HCT116 (cell line): Measurements from ENCODE around the gene TAF4. TPM values are rescaled to one million over a fixed set of nuclear protein-coding genes. Genes with fewer than 3 reads are reported as not detected.

Source experiments
- ATAC-seq: fragments of 200-7000 bp; cut with Tn5 transposase; 2 replicates; pipeline ENCODE4 v1.9.1; 2020; ENCODE audit warnings: mild to moderate bottlenecking, moderate library complexity
- BruUV-seq: library from RNA; stranded (reverse); fragments of 400-500 nt; replicated peaks from 2 replicates; lab custom pipeline; 2021; lab: Mats Ljungman, UMichigan
- CTCF ChIA-PET: fragments of 300-600 bp; sonication (Branson Sonifier 250); formaldehyde crosslinking; loops from one replicate; lab custom pipeline; 2021; ENCODE audit warnings: antibody characterized with exemption; lab: Charles Lee
- POLR2A ChIA-PET: fragments of 300-600, 350-600 bp; sonication (Branson Sonifier 250); formaldehyde crosslinking; loops from one replicate; lab custom pipeline; 2021; ENCODE audit warnings: antibody characterized with exemption; lab: Charles Lee
- RAD21 ChIA-PET, 2 experiments: fragments of 300-600 bp; sonication (Branson Sonifier 250); formaldehyde crosslinking; loops; one replicate each; lab custom pipeline; 2023; ENCODE audit warnings: low total read pairs in 2 of 2; ENCODE audit not compliant: uncharacterized antibody in 2 of 2, unreplicated experiment in 2 of 2, low non-redundant PET in 1 of 2; lab: Charles Lee
- DNase-seq: peaks from one replicate; pipeline ENCODE4 v3.0.0-alpha.2; 2010; ENCODE audit warnings: low read depth, low spot score
- H2AFZ ChIP-seq: fragments of 200-600 bp; shearing (Covaris generic), sonication (generic); 2 replicates; pipeline ENCODE4 v1.6.1; 2017; ENCODE audit warnings: low read depth, mixed run types, mixed read lengths, antibody characterized with exemption, low read length; ENCODE audit not compliant: poor library complexity, severe bottlenecking
- H3K27ac ChIP-seq: 2 replicates; pipeline ENCODE4 v1.5.1; 2012; ENCODE audit warnings: low read depth, low read length
- H3K27me3 ChIP-seq: fragments of 200-600 bp; sonication (generic); 2 replicates; pipeline ENCODE4 v1.6.1; 2016; ENCODE audit warnings: mixed run types, low read length, mixed read lengths; ENCODE audit not compliant: insufficient read depth
- H3K36me3 ChIP-seq, 2 experiments: fragments of 200-500 bp in 1 of 2; fragments of 200-600 bp in 1 of 2; sonication (Bioruptor generic) in 1 of 2; sonication (generic) in 1 of 2; 2 replicates each; pipeline versions ENCODE4 v1.5.1 to v1.6.1; 2014 to 2016; ENCODE audit warnings: low read length in 2 of 2, inconsistent platforms in 1 of 2, mixed read lengths in 1 of 2, mixed run types in 1 of 2; ENCODE audit not compliant: insufficient read depth in 2 of 2, control insufficient read depth in 1 of 2
- H3K4me1 ChIP-seq, 2 experiments: fragments of 200-600 bp in 1 of 2; sonication (generic) in 1 of 2; 2 replicates each; pipeline versions ENCODE4 v1.5.1 to v1.6.1; 2012 to 2017; ENCODE audit warnings: low read length in 2 of 2, inconsistent platforms in 1 of 2, mild to moderate bottlenecking in 1 of 2, mixed read lengths in 1 of 2, mixed run types in 1 of 2, moderate library complexity in 1 of 2; ENCODE audit not compliant: insufficient read depth in 2 of 2, control insufficient read depth in 1 of 2
- H3K4me2 ChIP-seq: fragments of 200-600 bp; sonication (generic); 2 replicates; pipeline ENCODE4 v1.6.1; 2017; ENCODE audit warnings: mixed run types, low read length, mixed read lengths
- H3K4me3 ChIP-seq, 2 experiments: fragments of 200-600 bp in 1 of 2; sonication (generic) in 1 of 2; replicated peaks in 1 of 2; 2 replicates each; pipeline ENCODE4 v1.5.1; 2011 to 2016; ENCODE audit warnings: low read length in 2 of 2, control low read depth in 1 of 2, low read depth in 1 of 2, mild to moderate bottlenecking in 1 of 2, mixed read lengths in 1 of 2, mixed run types in 1 of 2
- H3K79me2 ChIP-seq: fragments of 200-600 bp; sonication (generic); 2 replicates; pipeline ENCODE4 v1.6.1; 2017; ENCODE audit warnings: mild to moderate bottlenecking, mixed run types, low read length, moderate library complexity, mixed read lengths; ENCODE audit not compliant: insufficient read depth
- H3K9ac ChIP-seq: fragments of 200-600 bp; sonication (generic); 2 replicates; pipeline ENCODE4 v1.6.1; 2016; ENCODE audit warnings: low read length, mixed read lengths
- H3K9me2 ChIP-seq: fragments of 200-600 bp; sonication (generic), shearing (Covaris generic); 2 replicates; pipeline ENCODE4 v1.6.1; 2017; ENCODE audit warnings: mixed run types, mild to moderate bottlenecking, moderate library complexity; ENCODE audit not compliant: insufficient read depth
- H3K9me3 ChIP-seq, 2 experiments: fragments of 200-500 bp in 1 of 2; fragments of 200-600 bp in 1 of 2; sonication (Bioruptor generic) in 1 of 2; sonication (generic) in 1 of 2; 2 replicates each; pipeline ENCODE4 v1.6.1; 2014 to 2017; ENCODE audit warnings: low read length in 2 of 2, mixed read lengths in 2 of 2, inconsistent platforms in 1 of 2, low read depth in 1 of 2, mild to moderate bottlenecking in 1 of 2, mixed run types in 1 of 2, moderate library complexity in 1 of 2; ENCODE audit not compliant: control insufficient read depth in 1 of 2, insufficient read depth in 1 of 2
- H4K20me1 ChIP-seq: fragments of 200-600 bp; sonication (generic), shearing (Covaris generic); 2 replicates; pipeline ENCODE4 v1.6.1; 2017; ENCODE audit warnings: mixed run types, mild to moderate bottlenecking, moderate library complexity; ENCODE audit not compliant: insufficient read depth
- CEBPB ChIP-seq: IDR thresholded peaks from 2 replicates; pipeline ENCODE4 v1.6.1; 2012; ENCODE audit warnings: low read depth
- EZH2 ChIP-seq: fragments of 200-600 bp; sonication (generic); IDR thresholded peaks from 2 replicates; pipeline ENCODE4 v1.6.1; 2017; ENCODE audit warnings: antibody characterized with exemption, mixed run types
- JUND ChIP-seq: IDR thresholded peaks from 2 replicates; pipeline ENCODE4 v1.6.1; 2012
- MAX ChIP-seq: IDR thresholded peaks from 2 replicates; pipeline ENCODE4 v1.6.1; 2012
- POLR2A ChIP-seq: IDR thresholded peaks from 2 replicates; pipeline ENCODE4 v1.7.0; 2011; ENCODE audit warnings: borderline replicate concordance; ENCODE audit not compliant: insufficient read depth, insufficient read length; ENCODE audit errors: extremely low read depth
- SP1 ChIP-seq: IDR thresholded peaks from 2 replicates; pipeline ENCODE4 v1.6.1; 2012; ENCODE audit warnings: low read depth
- SRF ChIP-seq: IDR thresholded peaks from 2 replicates; pipeline ENCODE4 v1.6.1; 2012; ENCODE audit warnings: low read depth
- TCF7L2 ChIP-seq: IDR thresholded peaks from 2 replicates; pipeline ENCODE4 v1.7.0; 2011; ENCODE audit warnings: borderline replicate concordance, inconsistent platforms; ENCODE audit not compliant: insufficient read depth, insufficient read length; ENCODE audit errors: extremely low read depth
- YY1 ChIP-seq: IDR thresholded peaks from 2 replicates; pipeline ENCODE4 v1.6.1; 2011; ENCODE audit warnings: low read length, low read depth, moderate library complexity, mild to moderate bottlenecking; ENCODE audit not compliant: insufficient replicate concordance; ENCODE audit errors: extremely low read depth
- ZFX ChIP-seq: fragments of 450-650 bp; IDR thresholded peaks from 2 replicates; pipeline ENCODE4 v1.6.1; 2017
- intact Hi-C: fragments of 100-400 bp; cut with micrococcal nuclease; formaldehyde crosslinking; loops from 2 replicates; pipeline ENCODE4 v1.10.0; 2022
- total RNA-seq: library from RNA; stranded (reverse); gene quantifications from one replicate; pipeline ENCODE4 v1.2.1, GENCODE V29; 2021; ENCODE audit not compliant: unreplicated experiment
- TF ChIP-seq, protein P1 (sequence below): IDR thresholded peaks from 2 replicates; pipeline ENCODE4 v1.6.1; 2011; ENCODE audit warnings: mild to moderate bottlenecking, low read length, moderate library complexity; ENCODE audit not compliant: insufficient replicate concordance; ENCODE audit errors: extremely low read depth

The TAF4 gene
- total RNA-seq, 1 experiment from 2014 or later = 26.8 TPM

DNA sequence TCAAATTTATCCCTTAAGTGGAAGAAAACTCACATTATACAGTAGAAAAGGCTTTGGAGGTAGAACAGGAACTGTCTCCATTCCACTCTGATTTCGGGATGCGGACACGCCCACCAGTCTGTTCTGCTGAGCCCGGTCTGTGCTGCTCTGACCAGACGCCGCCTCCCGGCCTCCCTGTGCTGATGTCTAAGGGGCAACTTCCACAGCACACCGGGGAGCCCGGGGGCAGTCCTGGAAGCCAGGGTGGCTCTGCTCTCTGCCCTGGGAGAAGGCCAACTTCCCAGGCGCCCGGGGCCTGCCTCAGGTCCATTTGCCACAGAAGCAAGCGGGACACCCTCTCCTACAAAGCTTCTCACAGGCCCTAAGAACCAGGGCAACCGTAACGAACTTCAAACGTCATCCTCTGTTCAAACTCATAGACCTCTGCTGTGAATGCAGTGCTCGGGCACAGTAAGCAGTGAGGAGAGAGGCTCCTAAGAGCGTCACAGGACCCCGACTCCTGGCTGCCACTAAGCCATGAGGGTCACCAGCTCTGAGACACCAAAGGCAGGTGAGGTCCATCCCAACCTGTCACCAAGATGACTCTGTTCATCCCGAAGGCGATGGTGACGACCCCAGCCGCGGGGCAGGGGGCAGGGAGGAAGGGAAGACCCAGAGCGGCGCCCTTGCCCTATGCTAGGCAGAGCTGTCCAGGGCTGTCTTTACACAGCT is 5.6 kb downstream of the TAF4 start:
- intact Hi-C loops = no loop called here
- Histone ChIP-seq H3K79me2 (peaks cover 82% of the 10 kb centered on the region), H3K4me1 (peaks cover 4 to 13% of the 10 kb centered on the region in 2 experiments; a peak in 3 of 4 replicates), H3K9me2 (no peaks in the 10 kb centered on the region), H3K36me3 (peaks cover 0 to 9% of the 10 kb centered on the region in 2 experiments; a peak in 2 of 4 replicates), H2AFZ (no peak overlapping the region), H4K20me1 (no peaks in the 10 kb centered on the region; the same call in 1 of the 2 replicates), H3K27ac (no peak overlapping the region), H3K27me3 (no peaks in the 10 kb centered on the region), H3K4me2 (no peak overlapping the region), H3K9ac (no peak overlapping the region), H3K4me3 (no peak overlapping the region)
- BruUV-seq = no TSS peak
- CTCF ChIA-PET = no interaction called here
- DNase-seq = no peak
- TF ChIP-seq YY1 (no peak), ZFX (no peak), MAX (no peak), EZH2 (no peak), JUND (no peak), TCF7L2 (no peak), POLR2A (no peak), SRF (no peak), CEBPB (no peak), SP1 (no peak)
- TF ChIP-seq, protein P1, sequence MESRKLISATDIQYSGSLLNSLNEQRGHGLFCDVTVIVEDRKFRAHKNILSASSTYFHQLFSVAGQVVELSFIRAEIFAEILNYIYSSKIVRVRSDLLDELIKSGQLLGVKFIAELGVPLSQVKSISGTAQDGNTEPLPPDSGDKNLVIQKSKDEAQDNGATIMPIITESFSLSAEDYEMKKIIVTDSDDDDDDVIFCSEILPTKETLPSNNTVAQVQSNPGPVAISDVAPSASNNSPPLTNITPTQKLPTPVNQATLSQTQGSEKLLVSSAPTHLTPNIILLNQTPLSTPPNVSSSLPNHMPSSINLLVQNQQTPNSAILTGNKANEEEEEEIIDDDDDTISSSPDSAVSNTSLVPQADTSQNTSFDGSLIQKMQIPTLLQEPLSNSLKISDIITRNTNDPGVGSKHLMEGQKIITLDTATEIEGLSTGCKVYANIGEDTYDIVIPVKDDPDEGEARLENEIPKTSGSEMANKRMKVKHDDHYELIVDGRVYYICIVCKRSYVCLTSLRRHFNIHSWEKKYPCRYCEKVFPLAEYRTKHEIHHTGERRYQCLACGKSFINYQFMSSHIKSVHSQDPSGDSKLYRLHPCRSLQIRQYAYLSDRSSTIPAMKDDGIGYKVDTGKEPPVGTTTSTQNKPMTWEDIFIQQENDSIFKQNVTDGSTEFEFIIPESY = no peak
- TF ChIP-seq, all 23 proteins: peak for 0
- ChIA-PET POLR2A (no interaction called here), RAD21 (no interaction called here)
- ATAC-seq = no peak
- H3K9me3 ChIP-seq = no peaks in the 10 kb centered on the region
